ENCODE results near the gene PCDHGB2. TPM values are rescaled to one million over a fixed set of nuclear protein-coding genes. Genes with fewer than 3 reads are reported as not detected.

Gene PCDHGB2
- total and polyA plus RNA-seq, 2 experiments from 2014 or later, result 1.2 to 5.8 TPM

DNA sequence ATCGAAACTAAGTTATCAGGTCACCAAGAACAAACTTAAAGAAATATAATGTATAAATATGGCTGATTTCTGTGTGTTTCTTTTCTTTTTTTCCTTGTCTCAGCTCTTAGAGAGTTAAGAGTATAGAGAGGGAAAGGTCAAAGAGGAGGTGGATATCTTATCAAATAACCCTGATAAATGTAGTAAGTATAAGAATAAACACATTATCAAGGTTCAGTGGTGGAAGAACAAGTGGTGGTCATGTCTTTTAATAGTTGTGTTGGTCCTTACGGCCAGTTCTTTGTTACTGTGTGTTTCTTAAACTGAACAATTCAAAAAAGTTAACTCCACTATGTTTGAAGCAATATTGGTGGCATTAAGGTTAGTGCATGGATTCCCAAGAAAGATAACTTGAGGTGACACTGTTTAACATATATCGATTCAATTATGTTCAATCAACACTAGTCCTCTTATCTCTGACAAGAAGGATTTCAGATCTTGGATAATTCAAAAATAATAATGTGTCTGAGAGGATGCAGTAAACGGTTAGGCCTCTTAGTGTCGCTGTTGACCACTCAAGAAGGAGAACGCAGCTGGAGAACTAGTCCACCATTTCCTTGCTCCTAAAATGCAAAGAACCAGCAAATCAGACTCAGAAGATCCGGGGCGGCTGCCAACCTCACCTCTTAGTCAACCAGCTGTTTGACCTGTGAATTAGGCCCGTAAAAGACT is 16.4 kb upstream of the PCDHGB2 start, which contains the start of gene PCDHGA3:
Gene PCDHGA3 (plus strand): TSS at position 588 of the 711 bp plus-strand sequence. CDS start 205 bp downstream, outside the sequence.
- no peaks in the 10 kb centered on the region for H3K36me3 ChIP-seq (ENCODE audit: insufficient read depth)
- ATAC-seq (no peak), DNase-seq (ENCODE audit: low spot score) (peak; percentile 79)
- peaks cover 38% of the 10 kb centered on the region for H3K36me3 Mint-ChIP-seq (ENCODE audit: low read depth)
- TF ChIP-seq, protein P1, sequence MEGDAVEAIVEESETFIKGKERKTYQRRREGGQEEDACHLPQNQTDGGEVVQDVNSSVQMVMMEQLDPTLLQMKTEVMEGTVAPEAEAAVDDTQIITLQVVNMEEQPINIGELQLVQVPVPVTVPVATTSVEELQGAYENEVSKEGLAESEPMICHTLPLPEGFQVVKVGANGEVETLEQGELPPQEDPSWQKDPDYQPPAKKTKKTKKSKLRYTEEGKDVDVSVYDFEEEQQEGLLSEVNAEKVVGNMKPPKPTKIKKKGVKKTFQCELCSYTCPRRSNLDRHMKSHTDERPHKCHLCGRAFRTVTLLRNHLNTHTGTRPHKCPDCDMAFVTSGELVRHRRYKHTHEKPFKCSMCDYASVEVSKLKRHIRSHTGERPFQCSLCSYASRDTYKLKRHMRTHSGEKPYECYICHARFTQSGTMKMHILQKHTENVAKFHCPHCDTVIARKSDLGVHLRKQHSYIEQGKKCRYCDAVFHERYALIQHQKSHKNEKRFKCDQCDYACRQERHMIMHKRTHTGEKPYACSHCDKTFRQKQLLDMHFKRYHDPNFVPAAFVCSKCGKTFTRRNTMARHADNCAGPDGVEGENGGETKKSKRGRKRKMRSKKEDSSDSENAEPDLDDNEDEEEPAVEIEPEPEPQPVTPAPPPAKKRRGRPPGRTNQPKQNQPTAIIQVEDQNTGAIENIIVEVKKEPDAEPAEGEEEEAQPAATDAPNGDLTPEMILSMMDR (conservative IDR thresholded peaks at IDR 0.05; ENCODE audit: low read depth in 2 of 2), result peak; percentile 72 to 74
- TF ChIP-seq, protein P2, sequence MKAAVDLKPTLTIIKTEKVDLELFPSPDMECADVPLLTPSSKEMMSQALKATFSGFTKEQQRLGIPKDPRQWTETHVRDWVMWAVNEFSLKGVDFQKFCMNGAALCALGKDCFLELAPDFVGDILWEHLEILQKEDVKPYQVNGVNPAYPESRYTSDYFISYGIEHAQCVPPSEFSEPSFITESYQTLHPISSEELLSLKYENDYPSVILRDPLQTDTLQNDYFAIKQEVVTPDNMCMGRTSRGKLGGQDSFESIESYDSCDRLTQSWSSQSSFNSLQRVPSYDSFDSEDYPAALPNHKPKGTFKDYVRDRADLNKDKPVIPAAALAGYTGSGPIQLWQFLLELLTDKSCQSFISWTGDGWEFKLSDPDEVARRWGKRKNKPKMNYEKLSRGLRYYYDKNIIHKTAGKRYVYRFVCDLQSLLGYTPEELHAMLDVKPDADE (IDR thresholded peaks at IDR 0.05), result no peak
- no peak for TF ChIP-seq POLR2AphosphoS5 (IDR thresholded peaks at IDR 0.05; ENCODE audit: low read depth)
- H3K27ac Mint-ChIP-seq, result no peak within 1 kb of the TSS
- no peak within 1 kb of the TSS for H3K4me3 Mint-ChIP-seq
- no peaks in the 10 kb centered on the region for H3K4me1 ChIP-seq (ENCODE audit: insufficient read depth)
- no peaks in the 10 kb centered on the region for H3F3A ChIP-seq (replicated peaks; ENCODE audit: low read depth)
- no peak within 1 kb of the TSS for H3K4me3 ChIP-seq
- no peaks in the 10 kb centered on the region; the same call in 2 of the 3 replicates for H3K4me1 Mint-ChIP-seq
- H3K27ac ChIP-seq (ENCODE audit: low read depth), result no peak within 1 kb of the TSS
- no peaks in the 10 kb centered on the region for H3K9me2 ChIP-seq (ENCODE audit: insufficient read depth)
- H3K27me3 Mint-ChIP-seq (ENCODE audit: insufficient read depth, low read depth, poor library complexity), result peaks cover 2% of the 10 kb centered on the region
- H2AFZ ChIP-seq, result peak within 1 kb of the TSS; percentile 66; the same call in 1 of the 2 replicates
- H3K9me3 Mint-ChIP-seq, result peaks cover 76% of the 10 kb centered on the region
- no peaks in the 10 kb centered on the region for H3K27me3 ChIP-seq (ENCODE audit: insufficient read depth)
- H3K4me2 ChIP-seq, result no peak within 1 kb of the TSS
- no peaks in the 10 kb centered on the region for H3K79me2 ChIP-seq (replicated peaks; ENCODE audit: insufficient read depth)
- no peaks in the 10 kb centered on the region for H4K20me1 ChIP-seq (replicated peaks; ENCODE audit: insufficient read depth)

DNA sequence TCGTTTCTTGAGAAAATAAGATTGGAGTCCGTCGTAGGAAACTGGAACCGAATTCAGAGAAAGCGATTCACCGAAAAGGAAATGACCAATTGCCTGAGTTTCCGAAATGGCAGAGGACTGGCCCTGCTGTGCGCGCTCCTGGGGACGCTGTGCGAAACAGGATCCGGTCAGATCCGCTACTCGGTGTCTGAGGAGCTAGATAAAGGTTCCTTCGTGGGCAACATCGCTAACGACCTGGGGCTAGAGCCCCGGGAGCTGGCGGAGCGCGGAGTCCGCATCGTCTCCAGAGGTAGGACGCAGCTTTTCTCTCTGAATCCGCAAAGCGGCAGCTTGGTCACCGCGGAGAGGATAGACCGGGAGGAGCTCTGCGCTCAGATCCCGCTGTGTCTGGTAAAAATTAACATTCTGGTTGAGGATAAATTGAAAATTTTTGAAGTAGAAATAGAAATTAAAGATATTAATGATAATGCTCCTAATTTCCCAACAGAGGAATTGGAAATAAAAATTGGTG is 15.8 kb upstream of the PCDHGB2 start:
- Mint-ChIP-seq H3K4me3 (no peak overlapping the region), H3K27me3 (ENCODE audit: insufficient read depth, low read depth, poor library complexity) (peaks cover 2% of the 10 kb centered on the region), H3K9me3 (peaks cover 70% of the 10 kb centered on the region), H3K27ac (no peak overlapping the region), H3K36me3 (ENCODE audit: low read depth) (peaks cover 34% of the 10 kb centered on the region), H3K4me1 (no peaks in the 10 kb centered on the region; the same call in 2 of the 3 replicates)
- no peaks in the 10 kb centered on the region for H3K27me3 ChIP-seq (ENCODE audit: insufficient read depth)
- no peaks in the 10 kb centered on the region for H3K36me3 ChIP-seq (ENCODE audit: insufficient read depth)
- no peak overlapping the region for H3K4me2 ChIP-seq
- ATAC-seq (no peak), DNase-seq (ENCODE audit: low spot score) (no peak)
- no peaks in the 10 kb centered on the region for H4K20me1 ChIP-seq (replicated peaks; ENCODE audit: insufficient read depth)
- H3F3A ChIP-seq (replicated peaks; ENCODE audit: low read depth), result no peaks in the 10 kb centered on the region
- no peaks in the 10 kb centered on the region for H3K79me2 ChIP-seq (replicated peaks; ENCODE audit: insufficient read depth)
- peak overlapping the region; percentile 66; the same call in 1 of the 2 replicates for H2AFZ ChIP-seq
- no peak overlapping the region for H3K27ac ChIP-seq (ENCODE audit: low read depth)
- H3K9me2 ChIP-seq (ENCODE audit: insufficient read depth), result no peaks in the 10 kb centered on the region
- H3K4me3 ChIP-seq, result no peak overlapping the region
- H3K4me1 ChIP-seq (ENCODE audit: insufficient read depth), result no peaks in the 10 kb centered on the region
- TF ChIP-seq EZH2phosphoT487 (IDR thresholded peaks at IDR 0.05; ENCODE audit: unreplicated experiment), result no peak
- no peak for TF ChIP-seq NANOG (IDR thresholded peaks at IDR 0.05; ENCODE audit: borderline replicate concordance)
- no peak for TF ChIP-seq ZNF331 (CRISPR knock-in tag; IDR thresholded peaks at IDR 0.05; ENCODE audit: low read depth)
- TF ChIP-seq, protein P3, sequence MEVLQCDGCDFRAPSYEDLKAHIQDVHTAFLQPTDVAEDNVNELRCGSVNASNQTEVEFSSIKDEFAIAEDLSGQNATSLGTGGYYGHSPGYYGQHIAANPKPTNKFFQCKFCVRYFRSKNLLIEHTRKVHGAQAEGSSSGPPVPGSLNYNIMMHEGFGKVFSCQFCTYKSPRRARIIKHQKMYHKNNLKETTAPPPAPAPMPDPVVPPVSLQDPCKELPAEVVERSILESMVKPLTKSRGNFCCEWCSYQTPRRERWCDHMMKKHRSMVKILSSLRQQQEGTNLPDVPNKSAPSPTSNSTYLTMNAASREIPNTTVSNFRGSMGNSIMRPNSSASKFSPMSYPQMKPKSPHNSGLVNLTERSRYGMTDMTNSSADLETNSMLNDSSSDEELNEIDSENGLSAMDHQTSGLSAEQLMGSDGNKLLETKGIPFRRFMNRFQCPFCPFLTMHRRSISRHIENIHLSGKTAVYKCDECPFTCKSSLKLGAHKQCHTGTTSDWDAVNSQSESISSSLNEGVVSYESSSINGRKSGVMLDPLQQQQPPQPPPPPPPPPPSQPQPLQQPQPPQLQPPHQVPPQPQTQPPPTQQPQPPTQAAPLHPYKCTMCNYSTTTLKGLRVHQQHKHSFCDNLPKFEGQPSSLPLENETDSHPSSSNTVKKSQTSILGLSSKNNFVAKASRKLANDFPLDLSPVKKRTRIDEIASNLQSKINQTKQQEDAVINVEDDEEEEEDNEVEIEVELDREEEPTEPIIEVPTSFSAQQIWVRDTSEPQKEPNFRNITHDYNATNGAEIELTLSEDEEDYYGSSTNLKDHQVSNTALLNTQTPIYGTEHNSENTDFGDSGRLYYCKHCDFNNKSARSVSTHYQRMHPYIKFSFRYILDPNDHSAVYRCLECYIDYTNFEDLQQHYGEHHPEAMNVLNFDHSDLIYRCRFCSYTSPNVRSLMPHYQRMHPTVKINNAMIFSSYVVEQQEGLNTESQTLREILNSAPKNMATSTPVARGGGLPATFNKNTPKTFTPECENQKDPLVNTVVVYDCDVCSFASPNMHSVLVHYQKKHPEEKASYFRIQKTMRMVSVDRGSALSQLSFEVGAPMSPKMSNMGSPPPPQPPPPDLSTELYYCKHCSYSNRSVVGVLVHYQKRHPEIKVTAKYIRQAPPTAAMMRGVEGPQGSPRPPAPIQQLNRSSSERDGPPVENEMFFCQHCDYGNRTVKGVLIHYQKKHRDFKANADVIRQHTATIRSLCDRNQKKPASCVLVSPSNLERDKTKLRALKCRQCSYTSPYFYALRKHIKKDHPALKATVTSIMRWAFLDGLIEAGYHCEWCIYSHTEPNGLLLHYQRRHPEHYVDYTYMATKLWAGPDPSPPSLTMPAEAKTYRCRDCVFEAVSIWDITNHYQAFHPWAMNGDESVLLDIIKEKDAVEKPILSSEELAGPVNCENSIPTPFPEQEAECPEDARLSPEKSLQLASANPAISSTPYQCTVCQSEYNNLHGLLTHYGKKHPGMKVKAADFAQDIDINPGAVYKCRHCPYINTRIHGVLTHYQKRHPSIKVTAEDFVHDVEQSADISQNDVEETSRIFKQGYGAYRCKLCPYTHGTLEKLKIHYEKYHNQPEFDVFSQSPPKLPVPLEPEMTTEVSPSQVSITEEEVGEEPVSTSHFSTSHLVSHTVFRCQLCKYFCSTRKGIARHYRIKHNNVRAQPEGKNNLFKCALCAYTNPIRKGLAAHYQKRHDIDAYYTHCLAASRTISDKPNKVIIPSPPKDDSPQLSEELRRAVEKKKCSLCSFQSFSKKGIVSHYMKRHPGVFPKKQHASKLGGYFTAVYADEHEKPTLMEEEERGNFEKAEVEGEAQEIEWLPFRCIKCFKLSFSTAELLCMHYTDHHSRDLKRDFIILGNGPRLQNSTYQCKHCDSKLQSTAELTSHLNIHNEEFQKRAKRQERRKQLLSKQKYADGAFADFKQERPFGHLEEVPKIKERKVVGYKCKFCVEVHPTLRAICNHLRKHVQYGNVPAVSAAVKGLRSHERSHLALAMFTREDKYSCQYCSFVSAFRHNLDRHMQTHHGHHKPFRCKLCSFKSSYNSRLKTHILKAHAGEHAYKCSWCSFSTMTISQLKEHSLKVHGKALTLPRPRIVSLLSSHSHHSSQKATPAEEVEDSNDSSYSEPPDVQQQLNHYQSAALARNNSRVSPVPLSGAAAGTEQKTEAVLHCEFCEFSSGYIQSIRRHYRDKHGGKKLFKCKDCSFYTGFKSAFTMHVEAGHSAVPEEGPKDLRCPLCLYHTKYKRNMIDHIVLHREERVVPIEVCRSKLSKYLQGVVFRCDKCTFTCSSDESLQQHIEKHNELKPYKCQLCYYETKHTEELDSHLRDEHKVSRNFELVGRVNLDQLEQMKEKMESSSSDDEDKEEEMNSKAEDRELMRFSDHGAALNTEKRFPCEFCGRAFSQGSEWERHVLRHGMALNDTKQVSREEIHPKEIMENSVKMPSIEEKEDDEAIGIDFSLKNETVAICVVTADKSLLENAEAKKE (CRISPR knock-in tag; IDR thresholded peaks at IDR 0.05), result no peak
- TF ChIP-seq, protein P1 (conservative IDR thresholded peaks at IDR 0.05; ENCODE audit: low read depth in 2 of 2), result 0 out of 4 replicates have a peak, but pooled peaks of 1 of the 2 experiments have one; percentile 8
- no peak for TF ChIP-seq POLR2AphosphoS5 (IDR thresholded peaks at IDR 0.05; ENCODE audit: low read depth)

All from GM23338 (cell line).